Ureter (tissue), 1 donor: ENCODE data around the gene RNASE9. TPM values are rescaled to one million over a fixed set of nuclear protein-coding genes. Genes with fewer than 3 reads are reported as not detected.
"Not testable (repeated sequence)": the region's sequence is repeated elsewhere in the genome, so short reads cannot be mapped to it uniquely, and the experiment has no call there.

Source experiments
- DNase-seq: peaks from one replicate; pipeline ENCODE4 v3.0.0-alpha.2; 2020; ENCODE audit warnings: low spot score
- total RNA-seq: library from RNA; stranded (reverse); gene quantifications from one replicate; pipeline ENCODE4 v1.2.4, GENCODE V29; 2023
- donor health status: DM: yes; HTN: yes; CAD: no.

Gene RNASE9
- total RNA-seq, 1 donor from 2014 or later = not detected

- no peak for DNase-seq
Measured at GRCh38 chr14:20522332-20522731, 38.5 kb downstream of the RNASE9 start.

DNA sequence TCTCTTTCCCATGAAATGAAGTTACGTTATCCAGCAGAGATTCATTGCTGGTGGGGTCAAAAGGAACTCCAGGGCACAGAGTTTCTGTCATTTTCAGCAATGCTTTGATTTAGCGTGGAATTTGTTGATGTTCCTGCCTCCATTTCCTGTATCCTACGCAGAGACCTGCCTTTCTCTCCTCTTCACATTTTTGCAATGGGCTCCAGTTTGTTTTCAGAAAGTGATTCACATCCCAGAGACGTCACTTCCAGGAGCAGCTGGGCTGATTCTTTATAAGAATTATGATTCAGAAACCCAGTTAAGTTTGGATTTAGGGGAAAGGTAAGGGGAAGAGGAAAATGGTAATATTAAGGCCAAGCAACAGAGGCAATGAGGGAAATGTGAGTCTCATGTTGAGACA is 43.9 kb downstream of the RNASE9 start:
- DNase-seq = no peak

DNA sequence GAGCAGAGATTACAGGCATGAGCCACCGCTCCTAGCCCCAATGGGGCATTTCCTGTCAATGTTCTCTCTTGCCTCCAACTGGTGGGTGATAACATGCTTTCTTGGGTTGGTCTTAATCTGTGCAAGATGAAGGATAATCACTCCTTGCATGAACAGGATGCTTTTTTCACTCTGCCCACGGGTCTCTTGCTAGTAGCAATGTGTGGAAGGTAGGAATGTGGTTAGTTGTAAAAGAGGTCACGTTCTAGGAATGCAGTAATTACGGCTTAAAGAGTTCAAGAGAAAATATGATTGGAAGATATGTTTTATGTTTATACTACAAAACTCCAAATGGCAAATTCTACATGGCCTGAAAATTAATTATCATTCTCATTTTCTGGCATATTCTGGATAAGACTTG is 45.0 kb downstream of the RNASE9 start:
- no peak for DNase-seq

- DNase-seq = no peak
Measured at GRCh38 chr14:20512177-20512905, 48.5 kb downstream of the RNASE9 start.

DNA sequence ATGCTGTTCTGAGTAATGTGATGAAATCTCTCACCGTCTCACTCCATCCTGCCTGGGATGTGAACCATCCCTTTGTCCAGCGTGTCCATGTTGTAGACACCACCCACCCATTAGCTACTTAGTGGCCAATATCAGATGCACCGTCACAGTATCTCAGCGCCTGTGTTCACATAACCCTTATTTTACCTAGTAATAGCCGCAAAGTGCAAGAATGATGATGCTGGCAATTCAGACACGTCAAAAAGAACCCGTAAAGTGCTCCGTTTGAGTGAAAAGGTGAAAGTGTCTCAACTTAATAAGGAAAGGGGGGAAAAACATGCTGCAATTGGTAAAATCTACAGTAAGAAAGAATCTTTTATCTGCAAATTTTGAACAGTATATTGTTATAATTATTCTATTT is 52.5 kb downstream of the RNASE9 start:
- no peak for DNase-seq

DNA sequence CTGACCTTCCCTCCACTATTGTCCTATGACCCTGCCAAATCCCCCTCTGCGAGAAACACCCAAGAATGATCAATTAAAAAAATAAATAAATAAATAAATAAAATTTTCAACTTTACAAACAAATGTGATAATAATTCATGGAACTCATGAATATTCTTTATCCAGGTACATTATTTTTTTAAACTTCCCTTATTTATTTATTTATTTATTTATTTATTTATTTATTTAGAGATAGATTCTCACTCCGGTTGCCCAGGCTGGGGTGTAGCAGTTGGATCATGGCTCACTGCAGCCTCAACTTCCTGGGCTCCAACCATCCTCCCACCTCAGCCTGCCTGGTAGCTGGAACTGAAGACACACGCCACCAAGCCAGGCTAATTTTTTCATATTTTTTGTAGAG is 53.3 kb downstream of the RNASE9 start:
- not testable (repeated sequence) for DNase-seq

DNA sequence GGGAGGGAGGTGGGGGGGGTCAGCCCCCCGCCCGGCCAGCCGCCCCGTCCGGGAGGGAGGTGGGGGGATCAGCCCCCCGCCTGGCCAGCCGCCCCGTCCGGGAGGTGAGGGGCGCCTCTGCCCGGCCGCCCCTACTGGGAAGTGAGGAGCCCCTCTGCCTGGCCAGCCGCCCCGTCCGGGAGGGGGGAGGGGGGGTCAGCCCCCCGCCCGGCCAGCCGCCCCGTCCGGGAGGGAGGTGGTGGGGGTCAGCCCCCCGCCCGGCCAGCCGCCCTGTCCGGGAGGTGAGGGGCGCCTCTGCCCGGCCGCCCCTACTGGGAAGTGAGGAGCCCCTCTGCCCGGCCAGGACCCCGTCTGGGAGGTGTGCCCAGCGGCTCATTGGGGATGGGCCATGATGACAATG is 54.1 kb downstream of the RNASE9 start:
- DNase-seq = not testable (repeated sequence)

GRCh38 chr14:20506276-20506675 is 54.6 kb downstream of the RNASE9 start:
- DNase-seq = not testable (repeated sequence)

Other genes starting within 250 kb of the RNASE9 start
- gene CCNB1IP1, start 227.8 kb downstream of the RNASE9 start, total RNA-seq = 38.3 TPM
- 20.6 TPM for gene PARP2, start 217.4 kb downstream of the RNASE9 start, total RNA-seq
- 38.7 TPM for gene TEP1, start 147.5 kb downstream of the RNASE9 start, total RNA-seq
- gene KLHL33, start 124.9 kb downstream of the RNASE9 start, total RNA-seq = 0.26 TPM
- 39.7 TPM for gene OSGEP, start 106.2 kb downstream of the RNASE9 start, total RNA-seq
- 169 TPM for gene APEX1, start 105.8 kb downstream of the RNASE9 start, total RNA-seq
- 36.8 TPM for gene PIP4P1, start 99.6 kb downstream of the RNASE9 start, total RNA-seq
- 23.8 TPM for gene PNP, start 91.6 kb downstream of the RNASE9 start, total RNA-seq
- 0.65 TPM for gene RNASE10, start 55.5 kb downstream of the RNASE9 start, total RNA-seq
- gene RNASE11, start 27.0 kb upstream of the RNASE9 start, total RNA-seq = not detected
- not detected for gene RNASE12, start 30.3 kb upstream of the RNASE9 start, total RNA-seq
- gene OR6S1, start 80.6 kb upstream of the RNASE9 start, total RNA-seq = not detected
- gene RNASE4, start 123.5 kb upstream of the RNASE9 start, total RNA-seq = 26.5 TPM
- 5.5 TPM for gene ANG, start 127.7 kb upstream of the RNASE9 start, total RNA-seq
- not detected for gene EDDM3A, start 184.8 kb upstream of the RNASE9 start, total RNA-seq
- not detected for gene EDDM3B, start 207.4 kb upstream of the RNASE9 start, total RNA-seq
- 5.8 TPM for gene RNASE6, start 220.2 kb upstream of the RNASE9 start, total RNA-seq
- 67.3 TPM for gene RNASE1, start 241.8 kb upstream of the RNASE9 start, total RNA-seq